GM12865 (cell line): ENCODE data around the gene ATRNL1.
"Not testable (repeated sequence)": the region's sequence is repeated elsewhere in the genome, so short reads cannot be mapped to it uniquely, and the experiment has no call there.

Experiments used
- DNase-seq: peaks from one replicate; pipeline ENCODE4 v3.0.0; 2010; ENCODE audit warnings: low read depth
- H3K4me3 ChIP-seq: 2 replicates; pipeline ENCODE4 v1.5.1; 2011; ENCODE audit warnings: mild to moderate bottlenecking, low read depth, low read length, control low read depth
- CTCF ChIP-seq: IDR thresholded peaks from 2 replicates; pipeline ENCODE4 v1.5.1; 2011; ENCODE audit warnings: low read length, control low read depth, low read depth, inconsistent platforms; ENCODE audit not compliant: insufficient read depth; ENCODE audit errors: missing control alignments

Gene ATRNL1

GRCh38 chr10:115171392-115171960, 78.3 kb downstream of the ATRNL1 start:
- no peak overlapping the region for H3K4me3 ChIP-seq
- peak; percentile 1 for DNase-seq
- TF ChIP-seq CTCF = peak; percentile 12

- no peak for TF ChIP-seq CTCF
- H3K4me3 ChIP-seq = no peak overlapping the region
- DNase-seq = peak; percentile 4
These were observed 80.8 kb downstream of the ATRNL1 start for GRCh38 chr10:115173915-115174443.

- not testable (repeated sequence) for DNase-seq, H3K4me3 ChIP-seq
These were observed 114.1 kb downstream of the ATRNL1 start for GRCh38 chr10:115207276-115207675.

GRCh38 chr10:115209133-115209532, 116.0 kb downstream of the ATRNL1 start:
- no peak overlapping the region for H3K4me3 ChIP-seq
- peak; percentile 3 for DNase-seq
- no peak for TF ChIP-seq CTCF

GRCh38 chr10:115214829-115215228, 121.7 kb downstream of the ATRNL1 start:
- no peak for DNase-seq
- no peak overlapping the region for H3K4me3 ChIP-seq
- TF ChIP-seq CTCF = no peak

GRCh38 chr10:115219203-115219602, 126.0 kb downstream of the ATRNL1 start:
- no peak overlapping the region for H3K4me3 ChIP-seq
- DNase-seq = no peak
- no peak for TF ChIP-seq CTCF

- DNase-seq = no peak
- H3K4me3 ChIP-seq = no peak overlapping the region
- TF ChIP-seq CTCF = no peak
These were observed 128.9 kb downstream of the ATRNL1 start for GRCh38 chr10:115222039-115222438.

GRCh38 chr10:115239761-115240160, 146.6 kb downstream of the ATRNL1 start:
- no peak for TF ChIP-seq CTCF
- DNase-seq = no peak
- no peak overlapping the region for H3K4me3 ChIP-seq
